Activated CD4-positive, alpha-beta T cell treated with anti-CD3 and anti-CD28 coated beads for 36 hours (primary cell): ENCODE results near the gene SERPING1. TPM values are rescaled to one million over a fixed set of nuclear protein-coding genes. Genes with fewer than 3 reads are reported as not detected.

Experiments used
- ATAC-seq: fragments of 200-7000 bp; cut with Tn5 transposase; one replicate; pipeline ENCODE4 v1.10.0; 2021; ENCODE audit warnings: mild to moderate bottlenecking, moderate library complexity
- CTCF ChIA-PET: fragments of 350-600 bp; sonication (Branson Sonifier 250); formaldehyde crosslinking; loops from one replicate; lab custom pipeline; 2021; ENCODE audit warnings: antibody characterized with exemption; lab: Charles Lee
- POLR2A ChIA-PET: fragments of 350-600 bp; sonication (Branson Sonifier 250); formaldehyde crosslinking; loops from one replicate; lab custom pipeline; 2021; ENCODE audit warnings: antibody characterized with exemption, inconsistent platforms; lab: Charles Lee
- DNase-seq: peaks from one replicate; pipeline ENCODE4 v3.0.0-alpha.2; 2020
- H3K27ac Mint-ChIP-seq: one replicate; pipeline ENCODE4 v1.8.0; 2021; ENCODE audit warnings: mixed read lengths
- H3K27me3 Mint-ChIP-seq: one replicate; pipeline ENCODE4 v1.8.0; 2021; ENCODE audit warnings: mixed read lengths
- H3K36me3 Mint-ChIP-seq: one replicate; pipeline ENCODE4 v1.8.0; 2021; ENCODE audit warnings: low read depth, mixed read lengths
- H3K4me1 Mint-ChIP-seq: one replicate; pipeline ENCODE4 v1.8.0; 2021; ENCODE audit warnings: mixed read lengths
- H3K4me3 Mint-ChIP-seq: one replicate; pipeline ENCODE4 v1.8.0; 2021; ENCODE audit warnings: mild to moderate bottlenecking, moderate library complexity, mixed read lengths
- H3K9me3 Mint-ChIP-seq: one replicate; pipeline ENCODE4 v1.8.0; 2021; ENCODE audit warnings: low read depth, mixed read lengths
- intact Hi-C, 2 experiments: fragments of 100-400 bp; cut with DNase I in 1 of 2; cut with micrococcal nuclease in 1 of 2; formaldehyde crosslinking; loops; one replicate each; pipeline versions ENCODE4 v1.14.2 to v1.15.1; 2022 to 2024; cut with DNase I, micrococcal nuclease
- total RNA-seq, 2 experiments: library from RNA; stranded (reverse); gene quantifications; one replicate each; pipeline ENCODE4 v1.2.3, GENCODE V29; 2021

Gene SERPING1
- under 1 TPM; 0.51 to 0.87 TPM for total RNA-seq

- Mint-ChIP-seq H3K9me3 (no peaks in the 10 kb centered on the region), H3K27ac (no peak within 1 kb of the TSS), H3K36me3 (no peaks in the 10 kb centered on the region), H3K4me1 (peaks cover 4% of the 10 kb centered on the region), H3K4me3 (no peak within 1 kb of the TSS), H3K27me3 (peaks cover 22% of the 10 kb centered on the region)
- intact Hi-C loops = no loop called here
- ATAC-seq = no peak
- DNase-seq = no peak
- ChIA-PET CTCF (interaction anchor here (0.9 kb wide), 1 partner anchor 16 kb away, joined by 3 read pairs; no protein-coding TSS in a partner anchor), POLR2A (no interaction called here)
Observed at GRCh38 chr11:57597461-57597915, at the start of gene SERPING1. Gene SERPING1 (plus strand): TSS chr11:57597685. CDS start chr11:57598271, 586 bp downstream.

- ChIA-PET CTCF (interaction anchor here (0.5 to 1.7 kb wide), 5 partner anchors 52 to 201 kb away, joined by 3 to 5 read pairs (median 4); no protein-coding TSS in a partner anchor), POLR2A (no interaction called here)
- H3K4me3 Mint-ChIP-seq = no peak overlapping the region
- DNase-seq = no peak
- intact Hi-C loops = no loop called here
- peak overlapping the region; percentile 55 for H3K27ac Mint-ChIP-seq
- no peaks in the 10 kb centered on the region for H3K9me3 Mint-ChIP-seq
- H3K4me1 Mint-ChIP-seq = peaks cover 12% of the 10 kb centered on the region
- peaks cover 41% of the 10 kb centered on the region for H3K36me3 Mint-ChIP-seq
- no peaks in the 10 kb centered on the region for H3K27me3 Mint-ChIP-seq
- ATAC-seq = peak; percentile 45
Observed at GRCh38 chr11:57547854-57548377, 49.6 kb upstream of the SERPING1 start.

GRCh38 chr11:57549983-57550382 lies 47.5 kb upstream of the SERPING1 start:
- intact Hi-C loops = no loop called here
- no peaks in the 10 kb centered on the region for H3K9me3 Mint-ChIP-seq
- ChIA-PET CTCF (no interaction called here), POLR2A (interaction anchor here (0.6 kb wide), 1 partner anchor 8 kb away, joined by 3 read pairs; no protein-coding TSS in a partner anchor)
- no peak overlapping the region for H3K27ac Mint-ChIP-seq
- H3K36me3 Mint-ChIP-seq = peaks cover 52% of the 10 kb centered on the region
- no peaks in the 10 kb centered on the region for H3K27me3 Mint-ChIP-seq
- ATAC-seq (no peak), DNase-seq (no peak)
- peaks cover 12% of the 10 kb centered on the region for H3K4me1 Mint-ChIP-seq
- H3K4me3 Mint-ChIP-seq = no peak overlapping the region

GRCh38 chr11:57551941-57552340 lies 45.5 kb upstream of the SERPING1 start:
- POLR2A ChIA-PET = no interaction called here
- no peaks in the 10 kb centered on the region for H3K27me3 Mint-ChIP-seq
- intact Hi-C loops = no loop called here

GRCh38 chr11:57552479-57552878 lies 45.0 kb upstream of the SERPING1 start:
- ATAC-seq (no peak), DNase-seq (no peak)
- ChIA-PET POLR2A (no interaction called here), CTCF (no interaction called here)
- no peak overlapping the region for H3K27ac Mint-ChIP-seq
- no peaks in the 10 kb centered on the region for H3K9me3 Mint-ChIP-seq
- H3K36me3 Mint-ChIP-seq = peaks cover 54% of the 10 kb centered on the region
- intact Hi-C loops = no loop called here
- no peak overlapping the region for H3K4me3 Mint-ChIP-seq
- H3K4me1 Mint-ChIP-seq = peaks cover 7% of the 10 kb centered on the region
- no peaks in the 10 kb centered on the region for H3K27me3 Mint-ChIP-seq

More at GRCh38 chr11:57551941-57552340, 45.5 kb upstream of the SERPING1 start:
- no peak overlapping the region for H3K27ac Mint-ChIP-seq
- H3K4me3 Mint-ChIP-seq = no peak overlapping the region
- DNase-seq (no peak), ATAC-seq (no peak)
- H3K9me3 Mint-ChIP-seq = no peaks in the 10 kb centered on the region
- H3K4me1 Mint-ChIP-seq = peaks cover 12% of the 10 kb centered on the region
- peaks cover 54% of the 10 kb centered on the region for H3K36me3 Mint-ChIP-seq
- CTCF ChIA-PET = no interaction called here

GRCh38 chr11:57555393-57555792 lies 42.1 kb upstream of the SERPING1 start:
- H3K36me3 Mint-ChIP-seq = peaks cover 57% of the 10 kb centered on the region
- ChIA-PET POLR2A (no interaction called here), CTCF (interaction anchor here (0.5 to 1.5 kb wide), 3 partner anchors 84 to 98 kb away, joined by 3 to 4 read pairs (median 3); no protein-coding TSS in a partner anchor)
- H3K4me1 Mint-ChIP-seq = no peaks in the 10 kb centered on the region
- no peak for ATAC-seq
- no peaks in the 10 kb centered on the region for H3K9me3 Mint-ChIP-seq
- H3K27ac Mint-ChIP-seq = no peak overlapping the region
- H3K27me3 Mint-ChIP-seq = no peaks in the 10 kb centered on the region
- intact Hi-C loops = no loop called here
- no peak overlapping the region for H3K4me3 Mint-ChIP-seq
- DNase-seq = no peak

GRCh38 chr11:57556041-57556440 lies 41.4 kb upstream of the SERPING1 start:
- intact Hi-C loops = no loop called here
- H3K4me1 Mint-ChIP-seq = peaks cover 1% of the 10 kb centered on the region
- POLR2A ChIA-PET = no interaction called here
- DNase-seq = no peak
- H3K4me3 Mint-ChIP-seq = no peak overlapping the region
- peaks cover 57% of the 10 kb centered on the region for H3K36me3 Mint-ChIP-seq
- H3K27me3 Mint-ChIP-seq = no peaks in the 10 kb centered on the region
- H3K9me3 Mint-ChIP-seq = no peaks in the 10 kb centered on the region
- ATAC-seq = no peak
- CTCF ChIA-PET = no interaction called here
- no peak overlapping the region for H3K27ac Mint-ChIP-seq

GRCh38 chr11:57560146-57560545 lies 37.3 kb upstream of the SERPING1 start:
- Mint-ChIP-seq H3K27ac (peak overlapping the region; percentile 19), H3K9me3 (no peaks in the 10 kb centered on the region), H3K4me3 (no peak overlapping the region), H3K27me3 (no peaks in the 10 kb centered on the region), H3K36me3 (peaks cover 43% of the 10 kb centered on the region), H3K4me1 (peaks cover 32% of the 10 kb centered on the region)
- DNase-seq = no peak
- intact Hi-C loops = no loop called here
- ChIA-PET POLR2A (no interaction called here), CTCF (interaction anchor here (1.3 to 2.6 kb wide), 2 partner anchors 8 to 84 kb away, joined by 6 to 12 read pairs; partner anchors contain the start of gene UBE2L6)
- ATAC-seq = no peak

GRCh38 chr11:57562596-57562995 lies 34.9 kb upstream of the SERPING1 start:
- POLR2A ChIA-PET = interaction anchor here (0.7 kb wide), 1 partner anchor 138 kb away, joined by 3 read pairs; no protein-coding TSS in a partner anchor
- Mint-ChIP-seq H3K4me1 (peaks cover 37% of the 10 kb centered on the region), H3K36me3 (peaks cover 45% of the 10 kb centered on the region), H3K9me3 (no peaks in the 10 kb centered on the region), H3K4me3 (no peak overlapping the region), H3K27ac (peak overlapping the region; percentile 55), H3K27me3 (no peaks in the 10 kb centered on the region)
- CTCF ChIA-PET = interaction anchor here (0.6 to 1.3 kb wide), 4 partner anchors 29 to 104 kb away, joined by 3 to 4 read pairs (median 3); no protein-coding TSS in a partner anchor
- DNase-seq (no peak), ATAC-seq (no peak)
- intact Hi-C loops = no loop called here

- Mint-ChIP-seq H3K4me3 (peak overlapping the region; percentile 89), H3K4me1 (peaks cover 40% of the 10 kb centered on the region), H3K36me3 (peaks cover 25% of the 10 kb centered on the region), H3K27me3 (no peaks in the 10 kb centered on the region), H3K27ac (peak overlapping the region; percentile 98), H3K9me3 (no peaks in the 10 kb centered on the region)
- ATAC-seq = peak; percentile 54
- POLR2A ChIA-PET = no interaction called here
- CTCF ChIA-PET = interaction anchor here (0.8 to 6.3 kb wide), 6 partner anchors 38 to 78 kb away, joined by 3 to 118 read pairs (median 5); no protein-coding TSS in a partner anchor
- intact Hi-C loops = loop anchor here (1.0 to 5.0 kb wide), 11 partner anchors 101 to 1013 kb away; partner anchors contain the start of genes MED19 (in 1 of the 2), SELENOH (in 1 of the 2), TMX2 (in 1 of the 2) and ZFP91 (in 1 of the 2)
- peak; percentile 45 for DNase-seq
Observed at GRCh38 chr11:57566005-57566904, 31.2 kb upstream of the SERPING1 start.
